NT2/D1 (cell line): ENCODE results near the gene NT5DC1.

Source experiments
- YY1 ChIP-seq: IDR thresholded peaks from 2 replicates; pipeline ENCODE4 v1.6.1; 2011; ENCODE audit not compliant: insufficient read length, insufficient read depth
- ZNF274 ChIP-seq: IDR thresholded peaks from 2 replicates; pipeline ENCODE4 v1.6.1; 2011; ENCODE audit warnings: mild to moderate bottlenecking, low read depth, low read length

GRCh38 chr6:116292553-116292952 is 191.9 kb downstream of the NT5DC1 start:
- TF ChIP-seq YY1, result no peak
- TF ChIP-seq ZNF274, result no peak
